GM18517 (cell line): ENCODE results near the gene SH3PXD2B.
A peak's percentile ranks its signal among the peaks of the same experiment; 100 is the strongest.
"Not testable (repeated sequence)": the region's sequence is repeated elsewhere in the genome, so short reads cannot be mapped to it uniquely, and the experiment has no call there.

ENCODE experiments used
- ATAC-seq: cut with Tn5 transposase; IDR thresholded peaks from one replicate; pipeline ENCODE4 v1.9.1; 2021; ENCODE audit warnings: mild to moderate bottlenecking, moderate library complexity; ENCODE audit not compliant: unreplicated experiment

The SH3PXD2B gene

DNA sequence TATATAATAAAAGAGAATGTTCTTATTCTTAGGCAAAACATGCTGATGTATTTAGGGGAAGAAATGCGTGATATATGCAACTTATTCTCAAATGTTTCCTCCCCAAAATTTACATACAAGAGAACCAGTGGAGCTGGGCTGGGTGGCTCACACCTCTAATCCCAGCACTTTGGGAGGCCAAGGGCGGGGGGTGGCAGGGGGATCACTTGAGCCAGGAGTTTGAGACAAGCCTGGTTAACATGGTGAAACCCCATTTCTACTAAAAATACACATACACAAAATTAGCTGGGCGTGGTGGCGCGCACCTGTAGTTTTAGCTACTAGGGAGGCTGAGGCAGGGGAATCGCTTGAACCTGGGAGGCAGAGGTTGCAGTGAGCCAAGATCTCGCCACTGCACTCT lies 143.3 kb downstream of the SH3PXD2B start:
- no peak for ATAC-seq

GRCh38 chr5:172305380-172305779 lies 148.9 kb downstream of the SH3PXD2B start:
- ATAC-seq: no peak

DNA sequence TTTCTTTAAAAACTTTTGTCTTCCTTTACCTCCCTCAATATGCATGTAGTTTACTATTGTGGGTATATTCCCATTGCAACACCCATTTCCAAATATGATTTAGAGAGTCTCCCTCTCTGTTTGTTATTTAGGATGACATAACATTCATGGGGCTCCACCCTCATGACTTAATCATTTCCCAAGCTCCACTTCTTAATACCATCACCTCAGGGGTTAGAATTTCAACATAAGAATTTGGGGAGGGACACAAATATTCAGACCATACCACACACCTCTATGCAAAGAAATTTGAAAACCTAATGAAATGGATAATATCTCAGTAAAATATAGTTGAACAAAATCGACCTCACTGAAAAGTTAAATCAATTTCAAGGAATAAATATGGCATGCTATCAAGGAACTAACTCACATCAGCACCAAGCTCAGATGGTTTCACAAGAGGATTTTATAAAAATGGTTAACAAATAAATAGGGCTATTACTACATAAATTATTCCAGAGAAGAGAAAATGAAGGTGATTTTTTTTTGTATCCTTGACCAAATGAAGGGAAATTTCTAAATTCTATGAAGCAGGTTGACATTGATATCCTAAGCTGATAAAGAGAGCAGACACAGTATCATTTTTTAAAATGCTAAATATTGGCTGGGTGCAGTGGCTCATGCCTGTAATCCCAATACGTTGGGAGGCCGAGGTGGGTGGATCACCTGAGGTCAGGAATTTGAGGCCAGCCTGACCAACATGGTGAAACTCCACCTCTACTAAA lies 150.6 kb downstream of the SH3PXD2B start:
- ATAC-seq: no peak

DNA sequence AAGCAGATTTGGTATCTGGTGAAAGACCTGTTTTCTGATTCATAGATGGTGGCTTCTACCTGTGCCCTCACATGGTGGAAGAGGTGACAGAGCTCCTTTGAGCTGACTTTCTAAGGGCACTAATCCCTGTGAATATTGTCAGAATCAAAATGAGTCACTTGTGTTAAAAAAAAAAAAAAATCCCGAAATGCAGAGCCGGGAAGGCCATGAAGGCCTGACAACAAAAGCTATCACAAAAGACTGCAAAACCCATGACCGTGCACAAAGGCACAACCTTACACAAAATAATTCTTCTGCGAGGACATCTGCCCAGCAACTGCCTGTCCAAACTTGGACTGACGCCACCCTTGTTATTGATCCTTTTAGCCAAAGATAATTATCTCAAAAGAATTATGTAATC lies 151.2 kb downstream of the SH3PXD2B start:
- no peak for ATAC-seq

GRCh38 chr5:172302047-172302710 lies 152.1 kb downstream of the SH3PXD2B start:
- ATAC-seq: no peak

GRCh38 chr5:172299916-172300439 lies 154.3 kb downstream of the SH3PXD2B start:
- no peak for ATAC-seq

DNA sequence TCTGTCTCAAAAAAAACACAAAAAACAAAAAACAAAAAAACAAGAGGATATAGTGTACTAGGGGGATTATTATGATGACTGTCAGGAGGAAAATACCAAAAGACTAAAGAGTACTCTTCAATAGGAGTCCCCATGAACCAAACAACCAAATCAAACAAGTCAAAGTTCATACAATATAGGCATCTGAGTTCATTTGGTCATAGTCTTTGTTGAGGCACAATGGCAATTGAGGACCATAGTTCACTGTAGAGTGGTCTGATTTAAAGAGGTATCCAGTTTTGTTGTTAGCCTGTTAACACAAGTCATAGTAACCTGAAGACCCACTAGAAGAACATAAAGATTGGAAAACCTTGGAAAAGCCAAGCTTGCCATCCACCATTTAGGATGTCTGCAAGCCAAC lies 159.5 kb downstream of the SH3PXD2B start:
- no peak for ATAC-seq

- ATAC-seq: no peak
Measured at GRCh38 chr5:172293745-172294342, 160.5 kb downstream of the SH3PXD2B start.

- peak; percentile 88 for ATAC-seq
Measured at GRCh38 chr5:172293054-172293744, 161.1 kb downstream of the SH3PXD2B start.

GRCh38 chr5:172291837-172292236 lies 162.5 kb downstream of the SH3PXD2B start:
- ATAC-seq: not testable (repeated sequence)

GRCh38 chr5:172288465-172288864 lies 165.9 kb downstream of the SH3PXD2B start:
- ATAC-seq: no peak

GRCh38 chr5:172287140-172287539 lies 167.2 kb downstream of the SH3PXD2B start:
- ATAC-seq: not testable (repeated sequence)

- ATAC-seq: no peak
Measured at GRCh38 chr5:172285226-172286143, 168.8 kb downstream of the SH3PXD2B start.

- ATAC-seq: no peak
Measured at GRCh38 chr5:172284611-172284980, 169.7 kb downstream of the SH3PXD2B start.

DNA sequence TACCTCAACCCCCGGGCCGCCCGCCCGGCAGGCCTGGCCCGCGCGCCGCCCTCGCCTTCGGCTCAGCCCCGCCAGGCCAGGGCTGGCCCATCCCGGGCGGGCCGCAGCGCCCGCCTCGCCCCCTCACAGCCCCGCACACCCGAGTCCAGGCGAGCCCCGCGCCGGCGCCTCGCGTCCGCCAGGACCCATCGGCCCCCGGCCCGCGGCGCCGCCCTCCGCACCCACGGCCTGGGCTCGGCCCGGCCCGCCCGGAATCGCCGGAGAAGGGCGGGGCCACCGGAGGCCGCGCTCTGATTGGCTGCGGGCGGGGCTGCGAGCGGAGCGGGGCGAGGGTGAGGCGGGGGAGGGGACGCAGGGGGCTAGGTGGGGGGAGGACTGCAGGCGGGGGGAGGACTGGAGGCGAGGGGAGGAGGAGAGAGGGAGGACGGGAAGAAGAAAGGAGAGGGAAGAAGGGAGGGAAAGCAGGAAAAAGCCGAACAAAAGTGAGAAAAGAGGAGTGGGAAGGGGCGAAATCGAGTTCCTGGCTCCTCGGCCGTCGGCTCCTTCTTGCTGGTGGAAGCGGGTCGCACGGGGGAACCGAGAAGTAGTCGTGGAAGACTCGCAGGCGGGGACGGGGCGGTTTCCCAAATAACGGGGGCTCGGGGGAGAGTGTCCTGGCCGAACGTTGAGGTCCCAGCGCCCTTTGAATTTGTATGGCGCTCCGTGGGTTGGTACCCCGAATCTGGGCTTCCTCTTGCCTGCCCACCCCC lies 170.3 kb downstream of the SH3PXD2B start:
- ATAC-seq: peak; percentile 70

DNA sequence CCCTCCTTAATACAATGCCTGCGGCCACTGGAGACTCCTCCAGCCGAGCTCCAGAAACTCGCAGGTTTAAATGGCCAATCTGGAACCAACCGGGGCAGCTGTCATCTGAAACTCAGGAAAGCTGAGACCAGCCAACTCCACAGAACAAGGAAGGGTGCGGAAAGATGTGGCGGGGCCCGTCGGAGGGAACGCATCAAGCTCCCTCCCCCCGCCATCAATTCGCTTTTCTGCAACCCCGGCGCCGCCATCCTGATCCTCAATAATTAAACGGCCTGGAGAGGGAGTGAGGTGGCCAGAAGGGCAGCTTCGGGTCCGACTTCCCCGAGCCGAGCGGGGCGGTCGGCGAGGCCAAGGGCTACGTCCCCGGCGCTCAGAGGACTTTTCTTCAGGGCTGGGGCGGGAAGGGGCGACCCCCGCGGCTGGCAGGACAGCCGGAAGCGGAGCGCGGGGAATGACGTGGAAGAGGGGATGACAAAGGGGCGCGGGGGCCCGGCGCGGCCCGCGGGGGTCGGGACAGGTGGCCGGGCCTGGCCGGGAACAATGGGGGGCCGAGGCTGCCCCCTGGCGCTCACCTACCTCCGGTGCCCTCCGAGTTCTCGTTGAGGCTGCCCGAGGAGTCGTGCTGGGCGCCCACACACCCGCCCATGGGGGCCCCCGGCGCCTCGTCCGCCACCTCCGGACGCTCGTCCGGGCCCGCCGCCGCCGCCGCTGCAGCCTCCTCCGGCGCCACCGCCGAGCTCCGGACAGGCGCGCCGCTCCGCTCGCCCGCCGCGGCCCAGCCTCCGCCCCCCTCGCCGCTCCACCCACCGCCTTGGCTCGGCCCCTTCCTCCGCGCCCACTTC lies 171.1 kb downstream of the SH3PXD2B start, which contains the start of gene UBTD2:
Gene UBTD2 (minus strand): TSS at position 745 of the 842 bp plus-strand sequence. CDS start 99 bp downstream, at position 646.
- peak; percentile 84 for ATAC-seq

DNA sequence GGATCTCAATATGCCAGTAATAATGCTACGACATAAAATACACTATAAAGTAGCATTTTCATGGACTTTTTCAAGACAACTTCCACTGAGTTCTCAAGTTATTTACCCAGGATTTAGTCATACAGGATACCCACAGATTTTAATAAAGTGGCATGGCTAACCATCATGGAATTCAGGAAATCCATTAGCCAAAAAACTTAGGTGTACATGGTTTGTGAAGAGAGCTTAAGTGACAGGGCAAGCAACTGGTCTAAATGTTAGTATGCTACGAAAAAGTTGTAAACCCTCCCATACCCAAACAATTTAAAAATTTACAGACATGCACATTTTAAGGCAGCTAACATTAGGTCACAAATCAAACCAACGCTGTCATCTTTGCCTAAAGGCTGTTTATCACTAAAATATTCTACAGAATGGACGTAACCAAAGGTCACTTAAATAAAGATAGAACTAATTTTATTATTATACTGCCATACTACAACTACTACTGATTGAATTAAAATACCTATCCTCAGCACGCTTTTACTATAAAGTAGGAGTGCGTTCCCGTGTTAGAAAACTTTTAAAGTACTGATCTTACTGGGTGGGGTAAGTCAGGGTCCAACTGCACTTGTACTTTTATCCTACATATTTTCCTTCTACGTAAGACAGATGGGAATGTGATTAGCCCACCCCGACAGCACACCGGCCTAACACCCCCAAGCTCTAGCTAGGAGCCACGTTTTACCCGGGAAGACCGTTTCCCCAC lies 171.9 kb downstream of the SH3PXD2B start:
- ATAC-seq: no peak

DNA sequence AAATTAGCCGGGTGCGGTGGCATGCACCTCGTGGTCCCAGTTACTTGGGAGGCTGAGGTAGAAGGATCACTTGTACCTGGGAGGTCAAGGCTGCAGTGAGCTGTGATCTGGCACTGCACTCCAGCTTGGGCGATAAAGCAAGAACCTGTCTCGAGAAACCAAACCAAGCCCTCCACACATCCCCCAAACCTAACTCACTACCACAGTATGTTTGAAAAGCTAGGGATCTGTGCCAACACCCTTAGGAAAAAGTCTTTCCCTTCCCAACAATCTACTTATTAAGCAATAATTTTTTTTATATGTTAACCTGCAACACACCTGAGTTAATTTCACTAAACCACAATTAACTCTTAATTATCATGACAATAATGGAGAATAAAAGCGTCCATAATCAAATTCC lies 173.0 kb downstream of the SH3PXD2B start:
- no peak for ATAC-seq
